GM19193 (cell line): ENCODE data around the gene C10orf90.

ENCODE experiments used
- POLR2A ChIP-seq: IDR thresholded peaks from 4 replicates; pipeline ENCODE4 v1.6.1; 2011; ENCODE audit not compliant: insufficient read depth, insufficient read length; ENCODE audit errors: extremely low read depth

The C10orf90 gene

GRCh38 chr10:126659750-126660149, 10.7 kb downstream of the C10orf90 start:
- no peak for TF ChIP-seq POLR2A

GRCh38 chr10:126658928-126659327, 11.6 kb downstream of the C10orf90 start:
- no peak for TF ChIP-seq POLR2A

- no peak for TF ChIP-seq POLR2A
These were observed 15.9 kb downstream of the C10orf90 start for GRCh38 chr10:126654579-126654978.

GRCh38 chr10:126651467-126651866, 19.0 kb downstream of the C10orf90 start:
- no peak for TF ChIP-seq POLR2A

- TF ChIP-seq POLR2A, result no peak
These were observed 20.3 kb downstream of the C10orf90 start for GRCh38 chr10:126650161-126650560.

GRCh38 chr10:126647116-126647515, 23.4 kb downstream of the C10orf90 start:
- no peak for TF ChIP-seq POLR2A

- no peak for TF ChIP-seq POLR2A
These were observed 24.4 kb downstream of the C10orf90 start for GRCh38 chr10:126646110-126646509.

GRCh38 chr10:126640401-126640800, 30.1 kb downstream of the C10orf90 start:
- no peak for TF ChIP-seq POLR2A

GRCh38 chr10:126639084-126639483, 31.4 kb downstream of the C10orf90 start:
- no peak for TF ChIP-seq POLR2A

GRCh38 chr10:126638542-126638941, 32.0 kb downstream of the C10orf90 start:
- no peak for TF ChIP-seq POLR2A

- no peak for TF ChIP-seq POLR2A
These were observed 33.0 kb downstream of the C10orf90 start for GRCh38 chr10:126637501-126637900.

GRCh38 chr10:126634911-126635310, 35.6 kb downstream of the C10orf90 start:
- no peak for TF ChIP-seq POLR2A

GRCh38 chr10:126634347-126634746, 36.1 kb downstream of the C10orf90 start:
- no peak for TF ChIP-seq POLR2A

GRCh38 chr10:126632705-126633104, 37.8 kb downstream of the C10orf90 start:
- no peak for TF ChIP-seq POLR2A

- no peak for TF ChIP-seq POLR2A
These were observed 40.4 kb downstream of the C10orf90 start for GRCh38 chr10:126629925-126630624.

GRCh38 chr10:126628746-126629145, 41.7 kb downstream of the C10orf90 start:
- TF ChIP-seq POLR2A, result no peak

- TF ChIP-seq POLR2A, result no peak
These were observed 48.6 kb downstream of the C10orf90 start for GRCh38 chr10:126621846-126622245.
